ENCODE results near the gene ALDH3A1.

DNA sequence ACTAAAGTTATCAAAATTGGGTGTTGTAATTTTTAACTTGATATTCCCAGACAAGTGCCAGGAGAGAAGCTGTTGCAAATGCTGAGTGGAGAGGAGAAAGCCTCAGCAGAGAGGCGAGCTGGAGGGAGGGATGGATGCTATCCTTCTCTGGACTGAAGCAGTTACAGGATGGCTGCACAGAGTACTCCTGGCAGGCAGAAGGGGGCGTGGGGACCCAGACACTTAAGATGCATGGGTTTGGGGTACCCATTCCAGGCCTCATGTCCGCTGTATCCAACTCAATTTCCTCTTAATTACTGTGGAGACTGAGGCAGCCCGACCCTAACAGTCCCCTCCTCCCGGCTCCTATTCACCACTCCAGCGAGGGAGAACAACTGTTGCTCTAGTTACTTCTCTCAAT lies 25.4 kb upstream of the ALDH3A1 start:
- TF ChIP-seq POLR2A (IDR thresholded peaks at IDR 0.05) (no peak), CTCF (IDR thresholded peaks at IDR 0.05) (no peak)
